NK-92 (cell line): ENCODE results near the gene NOTO.
A peak's percentile ranks its signal among the peaks of the same experiment; 100 is the strongest.

Experiments
- DNase-seq: peaks from one replicate; lab custom pipeline; 2025; ENCODE audit not compliant: unreplicated experiment; lab: John Stamatoyannopoulos, UW

Gene NOTO

GRCh38 chr2:73233932-73234832 lies 31.8 kb downstream of the NOTO start, which contains the start of gene CCT7:
CCT7 (plus strand) TSS chr2:73234308; CDS start chr2:73234379, 71 bp downstream.
- peak; percentile 58 for DNase-seq

GRCh38 chr2:73235315-73236028 lies 33.1 kb downstream of the NOTO start:
- DNase-seq, result no peak

GRCh38 chr2:73237168-73237567 lies 34.8 kb downstream of the NOTO start:
- DNase-seq, result no peak

GRCh38 chr2:73238149-73238548 lies 35.8 kb downstream of the NOTO start:
- no peak for DNase-seq

- DNase-seq, result no peak
These were observed 36.6 kb downstream of the NOTO start for GRCh38 chr2:73238976-73239375.

- DNase-seq, result no peak
These were observed 37.4 kb downstream of the NOTO start for GRCh38 chr2:73239776-73240175.

GRCh38 chr2:73243884-73244570 lies 41.7 kb downstream of the NOTO start:
- no peak for DNase-seq

GRCh38 chr2:73244580-73244979 lies 42.2 kb downstream of the NOTO start:
- no peak for DNase-seq

GRCh38 chr2:73246850-73247249 lies 44.5 kb downstream of the NOTO start:
- no peak for DNase-seq

- no peak for DNase-seq
These were observed 47.3 kb downstream of the NOTO start for GRCh38 chr2:73249636-73250035.

- no peak for DNase-seq
These were observed 48.8 kb downstream of the NOTO start for GRCh38 chr2:73250872-73251846.

GRCh38 chr2:73252238-73253027 lies 50.1 kb downstream of the NOTO start:
- DNase-seq, result no peak

- DNase-seq, result no peak
These were observed 51.0 kb downstream of the NOTO start for GRCh38 chr2:73253400-73253799.

GRCh38 chr2:73253901-73254300 lies 51.5 kb downstream of the NOTO start:
- DNase-seq, result no peak

GRCh38 chr2:73254343-73255006 lies 52.1 kb downstream of the NOTO start:
- DNase-seq, result no peak

GRCh38 chr2:73255007-73255644 lies 52.8 kb downstream of the NOTO start:
- no peak for DNase-seq

- DNase-seq, result no peak
These were observed 53.7 kb downstream of the NOTO start for GRCh38 chr2:73255907-73256617.

GRCh38 chr2:73256618-73256922 lies 54.2 kb downstream of the NOTO start:
- DNase-seq, result no peak
